Common myeloid progenitor, CD34-positive (primary cell): ENCODE measurements around the gene ARMS2.

Experiments
- CTCF ChIA-PET: fragments of 350-600 bp; sonication (Branson Sonifier 250); formaldehyde crosslinking; loops from one replicate; lab custom pipeline; 2021; ENCODE audit warnings: antibody characterized with exemption; lab: Charles Lee
- POLR2A ChIA-PET: fragments of 350-600 bp; sonication (Branson Sonifier 250); formaldehyde crosslinking; loops from one replicate; lab custom pipeline; 2021; ENCODE audit warnings: antibody characterized with exemption; lab: Charles Lee
- DNase-seq, 3 donors: peaks; one replicate each; pipeline versions ENCODE4 v3.0.0 to v3.0.0-alpha.2; 2013
- H3K27ac ChIP-seq, 2 experiments: 1 replicate in 1 of 2; 2 replicates in 1 of 2; pipeline ENCODE4 v1.7.0; 2013; ENCODE audit warnings: inconsistent platforms in 2 of 2, low read length in 2 of 2, mild to moderate bottlenecking in 2 of 2, low read depth in 1 of 2, moderate library complexity in 1 of 2; ENCODE audit not compliant: severe bottlenecking in 2 of 2, insufficient read depth in 1 of 2, poor library complexity in 1 of 2
- H3K27me3 ChIP-seq, 5 experiments: replicated peaks in 2 of 5; 1 replicate in 3 of 5; 2 replicates in 2 of 5; pipeline versions ENCODE4 v1.6.1 to v1.7.0; 2013; ENCODE audit warnings: low read length in 4 of 5, mild to moderate bottlenecking in 2 of 5, moderate library complexity in 2 of 5, inconsistent platforms in 1 of 5; ENCODE audit not compliant: insufficient read depth in 5 of 5, control insufficient read depth in 4 of 5
- H3K36me3 ChIP-seq, 4 experiments: 1 replicate in 2 of 4; 2 replicates in 2 of 4; pipeline versions ENCODE4 v1.6.1 to v1.7.0; 2013; ENCODE audit warnings: low read length in 3 of 4, control low read depth in 1 of 4, mild to moderate bottlenecking in 1 of 4; ENCODE audit not compliant: control insufficient read depth in 4 of 4, insufficient read depth in 4 of 4
- H3K4me1 ChIP-seq, 4 experiments: 1 replicate in 3 of 4; 2 replicates in 1 of 4; pipeline versions ENCODE4 v1.6.1 to v1.7.1; 2013; ENCODE audit warnings: low read length in 3 of 4, mild to moderate bottlenecking in 3 of 4, control low read depth in 1 of 4, inconsistent platforms in 1 of 4, moderate library complexity in 1 of 4; ENCODE audit not compliant: control insufficient read depth in 4 of 4, insufficient read depth in 4 of 4; ENCODE audit errors: control extremely low read depth in 1 of 4
- H3K4me3 ChIP-seq, 7 experiments: 1 replicate in 4 of 7; 2 replicates in 3 of 7; pipeline versions ENCODE4 v1.5.1 to v1.7.0; 2013; ENCODE audit warnings: mild to moderate bottlenecking in 7 of 7, low read length in 6 of 7, moderate library complexity in 6 of 7, inconsistent platforms in 2 of 7, low read depth in 2 of 7, control low read depth in 1 of 7; ENCODE audit not compliant: insufficient read depth in 4 of 7, control insufficient read depth in 1 of 7; ENCODE audit errors: extremely low read depth in 1 of 7
- H3K9me3 ChIP-seq, 5 experiments: 1 replicate in 4 of 5; 2 replicates in 1 of 5; pipeline versions ENCODE4 v1.6.1 to v1.7.1; 2013; ENCODE audit warnings: low read length in 4 of 5, mild to moderate bottlenecking in 2 of 5, inconsistent platforms in 1 of 5, low read depth in 1 of 5, moderate library complexity in 1 of 5; ENCODE audit not compliant: control insufficient read depth in 4 of 5, insufficient read depth in 2 of 5; ENCODE audit errors: control extremely low read depth in 1 of 5
- WGBS: methylation state at CpG from one replicate; pipeline ENCODE4 v1.1.5; 2013; ENCODE audit not compliant: insufficient coverage; 5-methylcytosine and 5-hydroxymethylcytosine counted together

ARMS2 gene

DNA sequence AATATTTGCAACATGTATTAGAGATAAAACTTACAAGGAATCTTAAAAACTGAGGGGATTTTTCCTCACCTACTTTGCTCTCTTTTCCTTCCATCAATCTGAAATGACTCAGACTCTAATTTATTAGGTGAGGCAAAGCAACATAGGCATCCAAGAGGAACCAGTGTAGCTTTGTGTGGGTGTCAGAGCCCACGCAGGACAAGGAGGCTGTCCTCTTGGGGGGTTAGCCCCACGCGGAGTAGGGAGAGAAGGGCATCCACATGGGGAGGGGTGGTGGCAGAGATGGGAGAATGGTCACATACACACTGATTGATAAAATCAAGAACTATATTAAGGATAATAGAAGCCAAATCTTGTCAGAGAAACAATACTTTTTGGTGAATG lies 33.8 kb upstream of the ARMS2 start:
- H3K4me1 ChIP-seq, result peaks cover 0 to 11% (median 6%) of the 10 kb centered on the region in 4 experiments
- no peaks in the 10 kb centered on the region for H3K27me3 ChIP-seq
- no peak for DNase-seq
- 100% methylated on average over 1 of the region's 3 CpGs for WGBS
- H3K9me3 ChIP-seq, result no peaks in the 10 kb centered on the region
- peaks cover 0 to 2% (median 0%) of the 10 kb centered on the region in 4 experiments for H3K36me3 ChIP-seq
- POLR2A ChIA-PET, result no interaction called here
- CTCF ChIA-PET, result no interaction called here
- H3K27ac ChIP-seq, result no peak overlapping the region
- no peak overlapping the region for H3K4me3 ChIP-seq

DNA sequence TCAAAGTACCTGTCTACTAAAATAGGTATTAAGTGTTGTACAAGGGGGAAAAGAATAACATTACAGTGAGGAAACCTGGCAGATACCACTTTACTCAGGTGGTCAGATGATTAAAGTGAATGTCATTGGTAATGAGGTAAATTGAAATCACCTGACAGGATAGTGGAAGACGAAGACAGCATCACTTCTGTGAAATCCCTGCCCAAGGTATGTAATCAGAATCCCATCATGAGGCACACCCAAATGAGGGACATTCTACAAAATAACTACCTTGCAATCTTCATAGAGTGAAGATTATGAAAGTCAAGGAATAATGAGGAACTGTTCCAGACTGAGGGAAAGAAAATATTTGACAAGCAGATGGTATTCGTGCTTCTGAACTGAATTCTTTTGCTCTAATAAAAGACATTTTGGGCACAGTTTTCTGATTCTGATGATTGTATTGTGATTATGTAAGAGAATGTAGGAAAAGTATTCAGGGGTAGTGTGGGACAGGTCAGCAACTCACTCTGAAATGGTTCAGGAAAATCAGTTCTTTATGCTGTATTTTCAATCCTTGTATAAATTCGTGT lies 33.3 kb upstream of the ARMS2 start:
- H3K36me3 ChIP-seq, result peaks cover 0 to 2% (median 0%) of the 10 kb centered on the region in 4 experiments
- CTCF ChIA-PET, result no interaction called here
- POLR2A ChIA-PET, result no interaction called here
- H3K4me1 ChIP-seq, result peaks cover 0 to 10% (median 6%) of the 10 kb centered on the region in 4 experiments
- no peaks in the 10 kb centered on the region for H3K27me3 ChIP-seq
- WGBS, result 100% methylated on average over 1 of the region's 3 CpGs
- no peak overlapping the region for H3K27ac ChIP-seq
- DNase-seq, result no peak
- H3K4me3 ChIP-seq, result no peak overlapping the region
- H3K9me3 ChIP-seq, result no peaks in the 10 kb centered on the region

DNA sequence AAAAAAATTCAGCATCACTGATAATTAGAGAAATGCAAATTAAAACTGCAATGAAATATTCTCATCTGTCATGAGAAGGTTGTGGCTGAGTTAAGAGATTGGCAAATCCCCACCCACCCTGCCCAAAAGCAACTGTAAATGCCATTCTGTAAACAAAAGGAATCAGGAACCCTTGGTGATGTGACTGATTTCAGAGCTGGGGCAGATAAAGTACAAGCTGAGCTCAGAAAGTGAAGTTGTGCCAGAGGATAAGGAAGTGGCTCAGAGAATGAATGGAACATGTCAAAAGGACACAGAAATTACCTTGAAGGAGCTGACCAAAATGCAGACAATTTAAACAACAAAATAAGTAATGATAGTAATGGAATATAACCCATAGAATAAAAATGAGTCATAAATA lies 32.7 kb upstream of the ARMS2 start:
- Histone ChIP-seq H3K27ac (no peak overlapping the region), H3K27me3 (no peaks in the 10 kb centered on the region), H3K36me3 (peaks cover 0 to 2% (median 0%) of the 10 kb centered on the region in 4 experiments), H3K4me1 (peaks cover 0 to 6% (median 3%) of the 10 kb centered on the region in 4 experiments), H3K9me3 (no peaks in the 10 kb centered on the region), H3K4me3 (no peak overlapping the region)
- DNase-seq, result peak in 2 of 3 donors; percentile 4 to 12
- ChIA-PET CTCF (no interaction called here), POLR2A (no interaction called here)

DNA sequence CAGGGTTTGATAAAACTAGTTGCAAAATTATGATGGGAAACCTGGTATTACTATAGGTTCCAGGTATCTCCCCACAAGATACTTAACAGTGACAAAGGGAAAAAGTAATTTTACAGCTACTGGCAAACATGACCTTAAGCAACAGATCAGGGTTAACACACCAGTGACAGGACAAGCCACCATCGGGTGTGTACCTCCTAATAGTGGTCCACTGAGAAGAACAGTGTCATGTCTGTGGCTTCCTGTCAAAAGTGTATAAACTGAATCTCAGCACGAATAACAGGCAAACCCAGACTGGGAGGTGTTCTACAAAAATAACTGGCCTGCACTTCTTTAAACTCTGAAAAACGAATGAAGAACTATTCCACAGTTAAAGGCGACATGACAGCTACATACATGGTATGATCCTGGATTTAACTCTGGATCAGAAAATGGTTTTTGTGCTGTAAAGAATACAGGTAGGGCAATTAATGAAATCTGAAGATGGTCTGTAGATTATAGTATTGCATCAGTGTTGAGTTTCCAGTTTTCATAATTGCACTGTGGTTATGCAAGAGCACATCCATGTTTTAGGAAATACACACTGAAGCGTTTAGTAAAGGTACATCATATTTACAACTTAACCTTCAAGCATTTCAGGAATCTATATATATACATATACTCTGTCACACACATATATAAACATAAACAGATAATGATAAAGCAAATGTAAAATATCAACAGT lies 32.0 kb upstream of the ARMS2 start:
- H3K27ac ChIP-seq, result no peak overlapping the region
- H3K9me3 ChIP-seq, result no peaks in the 10 kb centered on the region
- no peak overlapping the region for H3K4me3 ChIP-seq
- peaks cover 0 to 3% (median 0%) of the 10 kb centered on the region in 4 experiments for H3K4me1 ChIP-seq
- ChIA-PET POLR2A (no interaction called here), CTCF (no interaction called here)
- DNase-seq, result no peak
- peaks cover 0 to 2% (median 0%) of the 10 kb centered on the region in 4 experiments for H3K36me3 ChIP-seq
- H3K27me3 ChIP-seq, result no peaks in the 10 kb centered on the region
- 69% methylated on average over 4 of the region's 5 CpGs for WGBS

DNA sequence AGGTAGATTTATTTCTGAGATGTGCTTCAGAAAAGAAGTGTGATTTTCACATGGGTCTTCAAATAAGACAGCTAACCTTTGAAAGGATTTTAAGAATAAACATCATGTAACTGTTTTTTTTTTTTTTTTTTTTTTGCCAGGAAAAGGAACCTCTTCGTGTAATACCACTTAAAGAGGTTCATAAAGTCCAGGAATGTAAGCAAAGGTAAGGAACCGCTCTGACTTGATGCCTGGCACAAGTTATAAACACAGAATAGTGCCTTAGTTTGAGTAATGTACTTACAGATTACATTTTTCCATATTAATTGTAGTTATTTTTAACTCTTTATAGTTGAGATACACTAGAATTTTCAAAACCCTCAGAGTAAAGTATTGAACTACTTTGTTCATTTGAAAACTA lies 30.4 kb upstream of the ARMS2 start:
- H3K27ac ChIP-seq, result no peak overlapping the region
- no CpG with 5 or more reads among the region's 2 CpGs for WGBS

DNA sequence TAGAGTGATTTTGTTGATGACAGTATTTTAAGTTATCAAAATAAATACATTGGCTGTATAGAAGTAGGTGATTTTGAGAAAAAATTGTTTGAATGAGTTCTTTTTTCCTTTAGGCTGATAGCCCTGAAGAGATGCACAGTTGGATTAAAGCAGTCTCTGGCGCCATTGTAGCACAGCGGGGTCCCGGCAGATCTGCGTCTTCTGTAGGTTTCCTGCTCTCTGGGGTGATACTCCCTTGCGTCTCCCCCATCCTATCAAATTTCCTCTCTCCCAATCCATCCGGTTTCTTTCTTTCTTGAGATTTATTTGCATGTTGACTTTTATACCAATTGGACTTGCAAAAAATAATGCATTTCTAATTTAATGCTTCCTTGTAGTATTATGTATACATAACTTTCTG lies 27.6 kb upstream of the ARMS2 start:
- H3K27me3 ChIP-seq, result no peaks in the 10 kb centered on the region
- H3K4me1 ChIP-seq, result no peaks in the 10 kb centered on the region
- ChIA-PET POLR2A (no interaction called here), CTCF (no interaction called here)
- DNase-seq, result no peak
- H3K9me3 ChIP-seq, result no peaks in the 10 kb centered on the region
- WGBS, result 100% methylated on average over 3 of the region's 6 CpGs
- no peak overlapping the region for H3K4me3 ChIP-seq
- H3K27ac ChIP-seq, result no peak overlapping the region
- peaks cover 0 to 5% (median under 1%) of the 10 kb centered on the region in 4 experiments for H3K36me3 ChIP-seq

More for the DNA sequence above, 30.4 kb upstream of the ARMS2 start:
- Histone ChIP-seq H3K9me3 (no peaks in the 10 kb centered on the region), H3K27me3 (no peaks in the 10 kb centered on the region), H3K4me1 (no peaks in the 10 kb centered on the region), H3K36me3 (peaks cover 0 to 2% (median 0%) of the 10 kb centered on the region in 4 experiments), H3K4me3 (no peak overlapping the region)
- DNase-seq, result no peak
- ChIA-PET CTCF (interaction anchor here (0.6 to 1.0 kb wide), 2 partner anchors 33 to 81 kb away, joined by 3 to 4 read pairs; no protein-coding TSS in a partner anchor), POLR2A (no interaction called here)

DNA sequence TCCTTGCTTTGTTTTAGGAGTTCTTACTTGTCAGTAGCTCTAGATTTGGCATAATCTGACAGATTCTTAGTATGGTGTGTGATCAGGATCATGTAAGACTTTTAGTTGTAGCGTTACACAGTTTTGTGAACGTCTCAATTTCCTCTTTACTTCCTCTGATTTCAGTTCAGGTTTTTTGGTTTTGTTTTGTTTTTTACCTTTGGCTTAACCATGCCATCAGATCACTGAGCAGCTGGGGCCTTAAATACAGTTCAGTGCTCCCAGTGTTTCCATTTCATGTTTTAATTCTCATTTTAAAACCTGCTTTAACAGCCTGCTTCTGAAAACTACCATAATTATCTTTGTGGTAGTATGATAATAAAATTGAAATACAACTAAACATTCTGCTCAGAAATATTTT lies 27.2 kb upstream of the ARMS2 start:
- ChIA-PET POLR2A (no interaction called here), CTCF (no interaction called here)
- Histone ChIP-seq H3K27me3 (no peaks in the 10 kb centered on the region), H3K27ac (no peak overlapping the region), H3K9me3 (no peaks in the 10 kb centered on the region), H3K36me3 (peaks cover 0 to 5% (median under 1%) of the 10 kb centered on the region in 4 experiments), H3K4me3 (no peak overlapping the region), H3K4me1 (no peaks in the 10 kb centered on the region)
- DNase-seq, result no peak
- WGBS, result 75% methylated on average over 2 of the region's 2 CpGs
